K562 (cell line): ENCODE data around the gene APOM. TPM values are rescaled to one million over a fixed set of nuclear protein-coding genes. Genes with fewer than 3 reads are reported as not detected.

ENCODE experiments used
- ATAC-seq: fragments of 200-7000 bp; cut with Tn5 transposase; 3 replicates; pipeline ENCODE4 v1.9.1; 2020; ENCODE audit warnings: moderate library complexity
- BruUV-seq: library from RNA; stranded (reverse); fragments of 400-500 nt; replicated peaks from 2 replicates; lab custom pipeline; 2021; lab: Mats Ljungman, UMichigan
- CTCF ChIA-PET: fragments of 300-600 bp; formaldehyde crosslinking; extraction: SDS; loops from one replicate; lab custom pipeline; 2021; ENCODE audit warnings: low intra/inter-chr PET ratio; lab: Yijun Ruan, JAX
- POLR2A ChIA-PET: fragments of 300-600, 350-650 bp; sonication (Branson Sonifier 250); formaldehyde crosslinking; extraction: SDS; loops from one replicate; lab custom pipeline; 2021; ENCODE audit warnings: antibody characterized with exemption, inconsistent platforms; lab: Yijun Ruan, JAX
- DNase-seq, 4 experiments: peaks; one replicate each; pipeline versions ENCODE4 v3.0.0 to v3.0.0-alpha.2; 2011 to 2018; ENCODE audit warnings: low spot score in 3 of 4, mixed read lengths in 3 of 4; ENCODE audit errors: extremely low read depth in 1 of 4
- FAIRE-seq: peaks from 2 replicates; lab custom pipeline; 2011; peaks lifted over from hg19 to GRCh38; lab: Jason Lieb, UNC
- H2AFZ ChIP-seq: 2 replicates; pipeline ENCODE4 v1.6.0; 2011; ENCODE audit warnings: low read depth, low read length, control low read depth, inconsistent platforms
- H3K27ac ChIP-seq: fragments of 200-600 bp; 3 replicates; pipeline ENCODE4 v1.8.0; 2011; ENCODE audit warnings: low read depth, mild to moderate bottlenecking, control low read depth, inconsistent platforms, low read length, moderate library complexity, mixed read lengths; ENCODE audit errors: extremely low read depth
- H3K27me3 ChIP-seq, 2 experiments: fragments of 300-600 bp in 1 of 2; 2 replicates in 1 of 2; 3 replicates in 1 of 2; pipeline versions ENCODE4 v1.6.0 to v1.8.0; 2011; ENCODE audit warnings: inconsistent platforms in 2 of 2, low read length in 2 of 2, mild to moderate bottlenecking in 1 of 2, mixed read lengths in 1 of 2, moderate library complexity in 1 of 2; ENCODE audit not compliant: control insufficient read depth in 2 of 2, insufficient read depth in 2 of 2
- H3K36me3 ChIP-seq: fragments of 300-600 bp; 3 replicates; pipeline ENCODE4 v1.8.0; 2011; ENCODE audit warnings: mild to moderate bottlenecking, low read length, inconsistent platforms; ENCODE audit not compliant: control insufficient read depth, insufficient read depth
- H3K4me1 ChIP-seq, 2 experiments: fragments of 200-600 bp in 1 of 2; replicated peaks in 1 of 2; 2 replicates in 1 of 2; 3 replicates in 1 of 2; pipeline versions ENCODE4 v1.5.1 to v1.8.0; 2011; ENCODE audit warnings: inconsistent platforms in 2 of 2, low read length in 2 of 2, mild to moderate bottlenecking in 1 of 2, mixed read lengths in 1 of 2, moderate library complexity in 1 of 2; ENCODE audit not compliant: control insufficient read depth in 2 of 2, insufficient read depth in 2 of 2
- H3K4me2 ChIP-seq: 2 replicates; pipeline ENCODE4 v1.6.1; 2011; ENCODE audit warnings: low read length, control low read depth, inconsistent platforms, mixed read lengths; ENCODE audit not compliant: insufficient read depth
- H3K4me3 ChIP-seq: fragments of 200-600 bp; sonication (generic), shearing (Covaris generic); 2 replicates; pipeline ENCODE4 v1.5.1; 2016; ENCODE audit warnings: control low read depth, inconsistent platforms
- H3K79me2 ChIP-seq: fragments of 200-600 bp; 3 replicates; pipeline ENCODE4 v1.8.0; 2011; ENCODE audit warnings: low read length, inconsistent platforms; ENCODE audit not compliant: control insufficient read depth, insufficient read depth
- H3K9ac ChIP-seq, 2 experiments: 2 replicates each; pipeline versions ENCODE4 v1.6.0 to v1.6.1; 2011; ENCODE audit warnings: low read depth in 2 of 2, low read length in 2 of 2, control low read depth in 1 of 2, inconsistent platforms in 1 of 2, mild to moderate bottlenecking in 1 of 2, mixed read lengths in 1 of 2; ENCODE audit not compliant: insufficient read depth in 1 of 2
- H3K9me1 ChIP-seq: one replicate; pipeline ENCODE4 v1.6.0; 2011; ENCODE audit warnings: inconsistent platforms, mild to moderate bottlenecking, low read length, moderate library complexity; ENCODE audit not compliant: control insufficient read depth, insufficient read depth
- H3K9me3 ChIP-seq: replicated peaks from 2 replicates; pipeline ENCODE4 v1.5.1; 2011; ENCODE audit warnings: low read depth, low read length, inconsistent platforms; ENCODE audit not compliant: control insufficient read depth, insufficient read depth
- H4K20me1 ChIP-seq: replicated peaks from 2 replicates; pipeline ENCODE4 v1.6.1; 2011; ENCODE audit warnings: low read length, inconsistent platforms, mixed read lengths; ENCODE audit not compliant: control insufficient read depth, insufficient read depth
- C11orf30 ChIP-seq: fragments of 450-650 bp; IDR thresholded peaks from 2 replicates; pipeline ENCODE4 v1.6.1; 2016; ENCODE audit warnings: low read depth, mild to moderate bottlenecking
- EGR1 ChIP-seq: fragments of 450-650 bp; conservative IDR thresholded peaks from 2 replicates; pipeline ENCODE4 v1.6.1; 2017; ENCODE audit warnings: mild to moderate bottlenecking
- MLLT1 ChIP-seq, 2 experiments: fragments of 450-650 bp; IDR thresholded peaks; 2 replicates each; pipeline ENCODE4 v1.6.1; 2016
- MNT ChIP-seq, 2 experiments: fragments of 450-650 bp; conservative IDR thresholded peaks; 2 replicates each; pipeline ENCODE4 v1.6.1; 2017; ENCODE audit warnings: mild to moderate bottlenecking in 2 of 2, moderate library complexity in 2 of 2
- PRDM10 ChIP-seq: fragments of 450-650 bp; IDR thresholded peaks from 2 replicates; pipeline ENCODE4 v1.6.1; 2018; ENCODE audit not compliant: partially characterized antibody
- SPI1 ChIP-seq: IDR thresholded peaks from 2 replicates; pipeline ENCODE4 v1.6.1; 2011; ENCODE audit warnings: low read depth, low read length, control low read depth, borderline replicate concordance
- ZNF12 ChIP-seq: sonication (generic); formaldehyde crosslinking; IDR thresholded peaks from 2 replicates; pipeline ENCODE4 v1.4.0; 2020; ENCODE audit warnings: mild to moderate bottlenecking, missing genetic modification reagents
- ZNF316 ChIP-seq: fragments of 450-650 bp; IDR thresholded peaks from 2 replicates; pipeline ENCODE4 v1.6.1; 2016
- ZNF639 ChIP-seq, 2 experiments: fragments of 200-800 bp in 1 of 2; sonication (Bioruptor generic) in 1 of 2; sonication (generic) in 1 of 2; formaldehyde crosslinking in 1 of 2; IDR thresholded peaks in 1 of 2; conservative IDR thresholded peaks in 1 of 2; 2 replicates each; pipeline versions ENCODE4 v1.5.0 to v1.6.1; 2016 to 2020; ENCODE audit warnings: missing compliant biosample characterization in 1 of 2, missing genetic modification characterization in 1 of 2, missing genetic modification reagents in 1 of 2
- WGBS: fragments of 100-300 bp; shearing (Covaris generic); methylation state at CpG from one replicate; pipeline ENCODE4 v1.1.6; 2016; ENCODE audit warnings: low coverage, mixed read lengths; ENCODE audit not compliant: insufficient coverage; ENCODE audit errors: missing lambda C conversion rate; 5-methylcytosine and 5-hydroxymethylcytosine counted together
- in situ Hi-C: fragments of 300-500 bp; cut with MboI; formaldehyde crosslinking; loops from 4 replicates; pipeline ENCODE4 v1.15.0; 2018; ENCODE audit warnings: inconsistent platforms, mixed read lengths
- intact Hi-C: fragments of 100-400 bp; cut with micrococcal nuclease; formaldehyde crosslinking; loops from 2 replicates; pipeline ENCODE4 v1.14.2; 2022
- polyA plus RNA-seq, 8 experiments: library from polyadenylated mRNA; depleted of rRNA in 4 of 8; stranded (reverse) in 5 of 8; unstranded in 3 of 8; fragments of >200 nt; fragmentation: Nextera tagmentation in 2 of 8; fragmentation: Illumina TruSeq in 1 of 8; extraction: Ambion mirVana in 2 of 8; extraction: Trizol in 1 of 8; gene quantifications; 2 replicates each; pipeline versions ENCODE4 v1.2.1 to v1.2.3, GENCODE V29; 2011 to 2014; ENCODE audit warnings: inconsistent platforms in 1 of 8, missing spikeins in 1 of 8
- total RNA-seq, 7 experiments: library from RNA; depleted of rRNA in 6 of 7; stranded (reverse); fragments of >200 nt in 6 of 7; fragmentation: Illumina TruSeq in 2 of 7; extraction: Trizol in 2 of 7; gene quantifications; 2 replicates each; pipeline versions ENCODE4 v1.2.1 to v1.2.3, GENCODE V29; 2011 to 2021; ENCODE audit warnings: low replicate concordance in 1 of 7

Gene APOM
- total and polyA plus RNA-seq, 9 of the 15 experiments (the other 6 are each of a cell fraction or from before 2014, with no cell fraction given): 5.7 to 24.3 (median 10.4) TPM

GRCh38 chr6:31615748-31616147 is 39.9 kb upstream of the APOM start:
- peak overlapping the region; percentile 30 to 84; a peak in 3 of 4 replicates for H3K9ac ChIP-seq
- intact Hi-C loops: no loop called here
- FAIRE-seq (no peak), ATAC-seq (no peak), DNase-seq (peak in 2 of 4 experiments; percentile 18 to 44)
- no peaks in the 10 kb centered on the region for H3K9me1 ChIP-seq
- no peaks in the 10 kb centered on the region for H4K20me1 ChIP-seq
- CTCF ChIA-PET: no interaction called here
- no peaks in the 10 kb centered on the region for H3K27me3 ChIP-seq
- no peaks in the 10 kb centered on the region for H3K9me3 ChIP-seq
- peak overlapping the region; percentile 49; the same call in 2 of the 3 replicates for H3K27ac ChIP-seq
- no peaks in the 10 kb centered on the region for H3K36me3 ChIP-seq
- no TSS peak for BruUV-seq
- WGBS: 36% methylated on average over 7 of the region's 7 CpGs
- H3K4me3 ChIP-seq: no peak overlapping the region
- peaks cover 2% of the 10 kb centered on the region for H3K79me2 ChIP-seq
- peaks cover 24 to 36% of the 10 kb centered on the region in 2 experiments for H3K4me1 ChIP-seq
- in situ Hi-C loops: no loop called here
- POLR2A ChIA-PET: no interaction called here
- H2AFZ ChIP-seq: peak overlapping the region; percentile 58
- peak overlapping the region; percentile 57 for H3K4me2 ChIP-seq
- peak; percentile 68 for TF ChIP-seq ZNF316
- 0 out of 2 replicates have a peak, but pooled peaks have one; percentile 3 for TF ChIP-seq EGR1
- TF ChIP-seq MLLT1 (IDR thresholded peaks at IDR 0.05): no peak
- 0 out of 4 replicates have a peak, but pooled peaks of 1 of the 2 experiments have one; percentile 23 for TF ChIP-seq ZNF639 (CRISPR knock-in tag; conservative IDR thresholded peaks at IDR 0.05 in 1 of 2, IDR thresholded peaks at IDR 0.05 in 1 of 2)
- TF ChIP-seq MNT (conservative IDR thresholded peaks at IDR 0.05): no peak
- TF ChIP-seq SPI1: peak; percentile 65; the same call in 1 of the 2 replicates
- TF ChIP-seq ZNF12: no peak; the same call in 1 of the 2 replicates
- TF ChIP-seq C11orf30: peak; percentile 49; the same call in 1 of the 2 replicates
- peak; percentile 83 for TF ChIP-seq PRDM10
